Vagina (tissue), 2 donors: ENCODE measurements around the gene FBXO17. TPM values are rescaled to one million over a fixed set of nuclear protein-coding genes. Genes with fewer than 3 reads are reported as not detected.

Experiments
- DNase-seq, 2 donors: peaks; one replicate each; pipeline ENCODE4 v3.0.0-alpha.2; 2017; ENCODE audit errors: extremely low spot score in 2 of 2
- H3K27ac ChIP-seq: fragments of 200-600 bp; sonication (generic); one replicate; pipeline ENCODE4 v1.5.1; 2019
- H3K27me3 ChIP-seq: fragments of 200-600 bp; sonication (generic); one replicate; pipeline ENCODE4 v1.5.1; 2019
- H3K36me3 ChIP-seq, 2 donors: fragments of 200-600 bp; sonication (generic); one replicate each; pipeline ENCODE4 v1.5.1; 2017 to 2019
- H3K4me1 ChIP-seq: fragments of 200-600 bp; sonication (generic); one replicate; pipeline ENCODE4 v1.5.1; 2019
- H3K4me3 ChIP-seq, 2 donors: fragments of 200-600 bp; sonication (generic); 1 replicate in 1 of 2; 2 replicates in 1 of 2; pipeline ENCODE4 v1.5.1; 2016 to 2019
- H3K9me3 ChIP-seq: fragments of 200-600 bp; sonication (generic); one replicate; pipeline ENCODE4 v1.5.1; 2019
- POLR2A ChIP-seq, 2 donors: fragments of 450-650 bp; IDR thresholded peaks; one replicate each; pipeline ENCODE4 v1.6.1; 2017; ENCODE audit warnings: antibody characterized with exemption in 2 of 2, mild to moderate bottlenecking in 2 of 2, moderate library complexity in 2 of 2
- POLR2AphosphoS5 ChIP-seq, 2 donors: sonication (generic); formaldehyde crosslinking; IDR thresholded peaks; one replicate each; pipeline ENCODE4 v1.9.0; 2017; ENCODE audit warnings: antibody characterized with exemption in 2 of 2, mild to moderate bottlenecking in 2 of 2, low read depth in 1 of 2; ENCODE audit not compliant: insufficient read depth in 1 of 2
- intact Hi-C: fragments of 100-400 bp; cut with DNase I; formaldehyde crosslinking; loops from one replicate; pipeline ENCODE4 v1.15.1; 2023
- total RNA-seq: library from RNA; depleted of rRNA; stranded (reverse); fragments of >200 nt; gene quantifications from one replicate; pipeline ENCODE4 v1.2.3, GENCODE V29; 2016
- TF ChIP-seq, protein P1 (sequence below), 3 experiments: fragments of 450-650 bp in 2 of 3; fragments of 200-600 bp in 1 of 3; sonication (generic) in 1 of 3; IDR thresholded peaks; one replicate each; pipeline ENCODE4 v1.5.1; 2017 to 2019; ENCODE audit warnings: antibody characterized with exemption in 3 of 3, mild to moderate bottlenecking in 2 of 3, moderate library complexity in 2 of 3

FBXO17 gene
- total RNA-seq, 1 donor from 2014 or later = 44.0 TPM

DNA sequence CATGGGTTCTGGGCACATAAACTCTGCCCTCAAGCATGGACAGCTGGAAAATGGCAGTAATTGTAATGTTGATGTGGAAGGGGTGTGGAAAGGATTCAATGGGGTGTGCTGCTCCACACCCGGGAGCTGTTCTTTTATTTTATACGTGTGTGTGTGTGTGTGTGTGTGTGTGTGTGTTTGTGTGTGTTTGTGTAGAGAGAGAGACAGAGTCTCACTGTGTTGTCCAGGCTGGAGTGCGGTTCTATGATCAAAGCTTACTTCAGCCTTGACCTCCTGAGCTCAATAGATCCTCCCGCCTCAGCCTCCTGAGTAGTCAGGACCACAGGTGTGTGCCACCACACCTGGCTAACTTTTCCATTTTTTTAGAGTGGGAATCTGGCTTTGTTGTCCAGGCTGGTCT, 42.0 kb downstream of the FBXO17 start:
- H3K36me3 ChIP-seq = peaks cover 0 to 15% of the 10 kb centered on the region in 2 donors
- no peaks in the 10 kb centered on the region for H3K27me3 ChIP-seq
- no peak overlapping the region for H3K27ac ChIP-seq
- intact Hi-C loops = loop anchor here (10.0 kb wide), 1 partner anchor 389 kb away; no protein-coding TSS in a partner anchor
- no peaks in the 10 kb centered on the region for H3K9me3 ChIP-seq
- peaks cover 26% of the 10 kb centered on the region for H3K4me1 ChIP-seq
- DNase-seq = no peak
- H3K4me3 ChIP-seq = no peak overlapping the region
- TF ChIP-seq, protein P1, sequence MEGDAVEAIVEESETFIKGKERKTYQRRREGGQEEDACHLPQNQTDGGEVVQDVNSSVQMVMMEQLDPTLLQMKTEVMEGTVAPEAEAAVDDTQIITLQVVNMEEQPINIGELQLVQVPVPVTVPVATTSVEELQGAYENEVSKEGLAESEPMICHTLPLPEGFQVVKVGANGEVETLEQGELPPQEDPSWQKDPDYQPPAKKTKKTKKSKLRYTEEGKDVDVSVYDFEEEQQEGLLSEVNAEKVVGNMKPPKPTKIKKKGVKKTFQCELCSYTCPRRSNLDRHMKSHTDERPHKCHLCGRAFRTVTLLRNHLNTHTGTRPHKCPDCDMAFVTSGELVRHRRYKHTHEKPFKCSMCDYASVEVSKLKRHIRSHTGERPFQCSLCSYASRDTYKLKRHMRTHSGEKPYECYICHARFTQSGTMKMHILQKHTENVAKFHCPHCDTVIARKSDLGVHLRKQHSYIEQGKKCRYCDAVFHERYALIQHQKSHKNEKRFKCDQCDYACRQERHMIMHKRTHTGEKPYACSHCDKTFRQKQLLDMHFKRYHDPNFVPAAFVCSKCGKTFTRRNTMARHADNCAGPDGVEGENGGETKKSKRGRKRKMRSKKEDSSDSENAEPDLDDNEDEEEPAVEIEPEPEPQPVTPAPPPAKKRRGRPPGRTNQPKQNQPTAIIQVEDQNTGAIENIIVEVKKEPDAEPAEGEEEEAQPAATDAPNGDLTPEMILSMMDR (IDR thresholded peaks at IDR 0.05) = no peak
- TF ChIP-seq POLR2AphosphoS5 (IDR thresholded peaks at IDR 0.05; ENCODE audit: insufficient read depth in 1 of 2, low read depth in 1 of 2) (no peak), POLR2A (IDR thresholded peaks at IDR 0.05) (no peak)

DNA sequence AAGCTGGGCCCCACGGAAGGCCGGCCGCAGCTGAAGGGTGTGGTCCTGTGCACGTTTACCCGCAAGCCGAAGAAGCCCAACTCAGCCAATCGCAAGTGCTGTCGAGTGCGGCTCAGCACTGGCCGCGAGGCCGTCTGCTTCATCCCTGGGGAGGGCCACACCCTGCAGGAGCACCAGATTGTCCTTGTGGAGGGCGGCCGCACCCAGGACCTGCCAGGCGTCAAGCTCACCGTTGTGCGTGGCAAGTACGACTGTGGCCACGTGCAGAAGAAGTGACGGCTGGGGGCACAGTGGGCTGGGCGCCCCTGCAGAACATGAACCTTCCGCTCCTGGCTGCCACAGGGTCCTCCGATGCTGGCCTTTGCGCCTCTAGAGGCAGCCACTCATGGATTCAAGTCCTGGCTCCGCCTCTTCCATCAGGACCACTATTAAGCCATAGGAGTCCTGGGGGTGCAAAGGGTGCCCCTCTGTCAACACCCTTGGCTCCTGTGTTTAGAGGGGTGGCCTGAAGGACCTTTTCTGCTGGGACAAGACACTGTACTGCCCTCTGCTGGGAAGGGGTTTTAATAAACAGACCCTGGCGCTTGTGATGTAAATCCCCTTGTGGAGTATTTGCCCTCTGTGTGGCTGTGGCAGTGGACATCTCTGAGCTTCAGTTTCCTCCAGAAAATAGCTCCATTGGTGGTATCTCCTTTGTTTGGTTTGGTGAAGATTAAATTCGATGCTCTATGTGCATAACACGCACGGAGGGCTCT, 42.9 kb downstream of the FBXO17 start:
- no peak overlapping the region for H3K27ac ChIP-seq
- no peak overlapping the region for H3K4me3 ChIP-seq
- H3K9me3 ChIP-seq = no peaks in the 10 kb centered on the region
- DNase-seq = no peak
- intact Hi-C loops = loop anchor here (10.0 kb wide), 1 partner anchor 388 kb away; no protein-coding TSS in a partner anchor
- peaks cover 26% of the 10 kb centered on the region for H3K4me1 ChIP-seq
- no peaks in the 10 kb centered on the region for H3K27me3 ChIP-seq
- H3K36me3 ChIP-seq = peaks cover 0 to 15% of the 10 kb centered on the region in 2 donors
- TF ChIP-seq POLR2A (IDR thresholded peaks at IDR 0.05) = no peak
- TF ChIP-seq, protein P1 (IDR thresholded peaks at IDR 0.05) = peak in 1 of 3 experiments; percentile 15
- no peak for TF ChIP-seq POLR2AphosphoS5 (IDR thresholded peaks at IDR 0.05; ENCODE audit: insufficient read depth in 1 of 2, low read depth in 1 of 2)

DNA sequence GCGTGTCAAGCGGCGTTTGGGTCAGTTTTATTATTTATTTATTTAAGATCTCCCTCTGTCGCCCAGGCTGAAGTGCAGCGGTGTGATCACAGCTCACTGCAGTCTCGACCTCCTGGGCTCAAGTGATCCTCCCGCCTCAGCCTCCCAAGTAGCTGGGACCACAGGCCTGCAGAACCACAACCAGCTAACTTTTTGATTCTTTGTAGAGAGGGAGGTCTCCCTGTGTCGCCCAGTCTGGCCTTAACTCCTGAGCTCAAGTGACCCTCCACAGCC, 44.1 kb downstream of the FBXO17 start:
- Histone ChIP-seq H3K36me3 (peaks cover 0 to 15% of the 10 kb centered on the region in 2 donors), H3K4me3 (peak overlapping the region; percentile 81 to 87), H3K9me3 (no peaks in the 10 kb centered on the region), H3K27me3 (no peaks in the 10 kb centered on the region), H3K4me1 (peaks cover 26% of the 10 kb centered on the region), H3K27ac (peak overlapping the region; percentile 82)
- DNase-seq = no peak
- intact Hi-C loops = loop anchor here (10.0 kb wide), 1 partner anchor 387 kb away; no protein-coding TSS in a partner anchor
- TF ChIP-seq, protein P1 (IDR thresholded peaks at IDR 0.05) = no peak

DNA sequence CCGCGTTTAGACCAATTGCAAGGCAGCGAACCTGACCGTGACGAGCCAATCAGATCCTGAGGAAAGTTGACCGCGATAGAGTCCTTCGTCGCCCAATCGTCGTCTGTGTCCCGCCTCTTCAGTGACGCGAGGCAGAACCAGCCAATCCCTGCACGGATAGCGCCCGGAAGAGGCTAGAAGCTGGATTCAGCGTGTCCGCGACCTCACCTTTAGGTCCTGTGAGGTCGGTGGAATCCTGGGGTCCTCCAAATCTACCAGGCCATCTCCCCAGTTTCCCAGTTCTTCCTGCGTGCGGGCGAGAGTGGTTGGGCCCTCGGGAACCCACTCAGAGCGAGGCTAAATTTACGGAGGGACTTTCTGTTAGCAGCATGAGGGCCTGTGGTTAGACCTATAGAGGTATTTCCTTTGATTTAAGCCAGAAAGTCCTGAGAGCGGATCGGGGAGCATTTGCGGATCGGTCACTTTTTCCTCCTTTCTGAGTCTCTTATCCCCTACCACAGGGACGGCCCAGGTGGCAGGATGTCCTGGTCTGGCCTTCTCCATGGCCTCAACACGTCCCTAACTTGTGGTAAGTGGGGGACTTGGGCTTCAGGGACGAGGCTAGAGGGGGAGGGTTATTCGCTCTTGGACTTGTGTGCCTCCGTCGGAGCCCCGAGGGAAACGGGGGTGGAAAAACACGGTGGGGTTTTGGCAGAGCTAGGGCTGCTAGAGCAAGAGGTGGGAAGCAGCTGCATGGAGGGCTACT, 44.6 kb downstream of the FBXO17 start, which contains the start of gene MRPS12:
Gene MRPS12 (plus strand): TSS at position 169 of the 745 bp plus-strand sequence. CDS start 351 bp downstream, at position 520.
- peak in 1 of 2 donors; percentile 99 for DNase-seq
- Histone ChIP-seq H3K4me1 (peaks cover 26% of the 10 kb centered on the region), H3K9me3 (no peaks in the 10 kb centered on the region), H3K4me3 (peak within 1 kb of the TSS; percentile 81 to 87), H3K36me3 (peaks cover 0 to 15% of the 10 kb centered on the region in 2 donors), H3K27me3 (no peaks in the 10 kb centered on the region), H3K27ac (peak within 1 kb of the TSS; percentile 82)
- intact Hi-C loops = loop anchor here (10.0 kb wide), 1 partner anchor 386 kb away; no protein-coding TSS in a partner anchor
- peak in 1 of 2 donors; percentile 83 for TF ChIP-seq POLR2AphosphoS5 (IDR thresholded peaks at IDR 0.05; ENCODE audit: insufficient read depth in 1 of 2, low read depth in 1 of 2)
- TF ChIP-seq, protein P1 (IDR thresholded peaks at IDR 0.05) = no peak
- peak in 1 of 2 donors; percentile 56 for TF ChIP-seq POLR2A (IDR thresholded peaks at IDR 0.05)
